Sciatic nerve (tissue), 2 donors: Measurements from ENCODE around the gene MKLN1. TPM values are rescaled to one million over a fixed set of nuclear protein-coding genes. Genes with fewer than 3 reads are reported as not detected.
"Not testable (repeated sequence)": the region's sequence is repeated elsewhere in the genome, so short reads cannot be mapped to it uniquely, and the experiment has no call there.

ENCODE experiments used
- ATAC-seq: fragments of 200-7000 bp; cut with Tn5 transposase; one replicate; pipeline ENCODE4 v1.9.1; 2020; ENCODE audit warnings: mild to moderate bottlenecking, moderate library complexity
- DNase-seq: peaks from one replicate; pipeline ENCODE4 v3.0.0-alpha.2; 2020; ENCODE audit warnings: low spot score
- intact Hi-C: fragments of 100-400 bp; cut with DNase I; formaldehyde crosslinking; loops from one replicate; pipeline ENCODE4 v1.14.2; 2022
- total RNA-seq: library from RNA; stranded (reverse); fragmentation: NEBNext Ultra II Directional; extraction: Animal tissue kit (Norgen Biotek cat#: 25700); gene quantifications from one replicate; pipeline ENCODE4 v1.2.1, GENCODE V29; 2021
- donor health status: DM: no; HTN: no; CAD: no.
- donor health status: DM: no; HTN: no; CAD: no.

The MKLN1 gene
- total RNA-seq, 1 donor from 2014 or later, result 110 TPM

- intact Hi-C loops, result loop anchor here (5.0 kb wide), 1 partner anchor 87 kb away; no protein-coding TSS in a partner anchor
- ATAC-seq (peak; percentile 94), DNase-seq (no peak)
Measured at GRCh38 chr7:131438969-131439368, 111.3 kb downstream of the MKLN1 start.

DNA sequence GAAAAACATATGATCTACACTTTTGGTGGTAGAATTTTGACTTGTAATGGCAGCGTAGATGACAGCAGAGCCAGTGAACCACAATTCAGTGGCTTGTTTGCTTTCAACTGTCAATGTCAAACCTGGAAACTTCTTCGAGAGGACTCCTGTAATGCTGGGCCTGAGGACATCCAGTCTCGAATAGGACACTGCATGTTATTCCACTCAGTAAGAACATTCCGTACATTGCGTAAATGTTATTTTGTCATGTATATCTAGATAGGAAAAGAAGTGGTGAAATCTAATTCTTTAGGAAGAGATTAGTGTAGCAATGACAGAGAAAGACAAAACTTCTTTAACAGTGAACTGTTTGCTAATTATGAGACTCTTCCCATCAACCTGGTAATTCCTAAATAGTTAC is 115.8 kb downstream of the MKLN1 start:
- intact Hi-C loops, result no loop called here
- no peak for DNase-seq
- ATAC-seq, result no peak

DNA sequence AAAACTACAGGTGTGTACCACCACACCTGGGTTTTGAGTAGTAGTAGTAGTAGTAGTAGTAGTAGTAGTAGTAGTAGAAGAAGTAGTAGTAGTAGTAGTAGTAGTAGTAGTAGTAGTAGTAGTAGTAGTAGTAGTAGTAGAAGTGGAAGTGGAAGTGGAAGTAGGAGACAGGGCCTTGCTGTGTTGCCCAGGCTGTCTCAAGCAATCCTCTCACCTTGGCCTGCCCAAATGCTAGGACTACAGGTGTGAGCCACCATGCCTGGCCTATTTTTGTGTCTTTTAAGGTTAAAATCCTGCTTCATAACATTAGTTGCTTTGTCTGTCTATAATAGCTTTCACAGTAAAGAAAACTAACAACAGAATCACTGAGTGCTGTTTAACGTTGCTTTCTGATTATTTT is 117.0 kb downstream of the MKLN1 start:
- DNase-seq (no peak), ATAC-seq (no peak)
- intact Hi-C loops, result no loop called here

DNA sequence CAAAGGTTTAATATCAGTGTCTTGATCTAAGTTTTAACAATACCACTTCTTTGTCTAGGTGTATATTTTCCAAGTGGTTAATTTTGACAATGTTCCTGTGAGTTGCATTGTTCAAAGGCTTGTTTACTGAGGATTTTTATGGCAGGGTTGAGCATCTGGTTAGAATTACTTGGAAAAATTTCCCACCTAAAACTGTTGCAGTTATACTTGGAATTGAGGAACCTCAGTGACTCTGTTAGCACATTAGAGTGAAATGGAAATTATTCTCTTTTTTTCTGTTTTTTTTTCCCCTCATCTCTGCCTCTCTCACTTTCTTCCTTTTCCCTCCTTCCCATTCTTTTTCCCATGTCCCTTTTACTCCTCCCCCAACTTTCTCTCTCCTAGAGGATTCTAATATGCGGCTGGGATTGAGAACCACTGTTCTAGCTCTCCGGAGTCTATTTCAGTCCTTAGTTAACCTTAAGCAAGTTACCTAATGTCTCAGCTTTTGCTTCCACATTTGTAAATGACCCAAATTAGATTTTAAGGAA is 121.8 kb downstream of the MKLN1 start:
- intact Hi-C loops, result no loop called here
- peak; percentile 61 for ATAC-seq

DNA sequence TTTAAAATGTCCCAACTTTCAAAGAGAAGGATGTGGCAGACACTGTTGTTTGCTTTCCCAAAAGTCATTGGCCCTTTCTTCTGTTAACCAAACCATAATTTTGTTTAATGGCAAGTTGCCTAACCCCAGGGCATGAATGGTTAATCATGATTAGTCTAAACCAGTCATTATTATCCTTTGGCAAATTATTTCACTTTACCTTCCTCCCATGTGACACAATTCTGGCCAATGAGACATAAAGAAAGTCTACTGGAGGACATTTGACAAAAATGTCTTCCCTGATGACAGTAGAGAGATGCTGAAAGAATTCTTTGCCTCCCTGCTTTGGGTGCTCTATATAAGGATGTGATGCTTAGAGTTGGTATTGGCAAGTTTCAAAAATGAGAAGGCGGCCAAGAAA is 126.8 kb downstream of the MKLN1 start:
- ATAC-seq, result no peak
- intact Hi-C loops, result no loop called here
- DNase-seq, result no peak

More for the DNA sequence above, 121.8 kb downstream of the MKLN1 start:
- DNase-seq, result no peak

DNA sequence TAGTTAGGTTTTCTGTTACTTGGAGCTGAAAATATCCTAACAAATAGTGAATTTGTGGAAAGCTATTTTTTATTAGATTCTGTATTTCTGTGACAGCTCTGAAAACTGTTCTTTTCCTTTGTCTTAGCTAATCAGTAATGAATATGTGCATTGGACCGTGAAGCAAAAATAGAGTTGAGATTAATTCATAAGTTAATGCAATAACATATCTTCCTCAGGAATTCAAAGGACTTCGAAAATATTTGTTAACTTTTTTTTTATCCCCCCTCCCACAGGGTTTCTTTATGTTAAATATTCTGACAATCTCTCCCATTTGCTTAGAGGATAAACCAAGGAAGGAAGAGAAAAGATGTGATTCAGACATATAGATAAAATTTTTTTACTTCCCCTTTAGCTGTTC is 127.3 kb downstream of the MKLN1 start:
- intact Hi-C loops, result no loop called here
- DNase-seq (no peak), ATAC-seq (no peak)

GRCh38 chr7:131455546-131455945 is 127.9 kb downstream of the MKLN1 start:
- intact Hi-C loops, result no loop called here
- ATAC-seq, result no peak
- DNase-seq, result no peak

GRCh38 chr7:131456338-131456737 is 128.7 kb downstream of the MKLN1 start:
- ATAC-seq, result no peak

GRCh38 chr7:131459256-131459655 is 131.6 kb downstream of the MKLN1 start:
- ATAC-seq (no peak), DNase-seq (no peak)
- intact Hi-C loops, result no loop called here

More at GRCh38 chr7:131456338-131456737, 128.7 kb downstream of the MKLN1 start:
- intact Hi-C loops, result no loop called here
- no peak for DNase-seq

DNA sequence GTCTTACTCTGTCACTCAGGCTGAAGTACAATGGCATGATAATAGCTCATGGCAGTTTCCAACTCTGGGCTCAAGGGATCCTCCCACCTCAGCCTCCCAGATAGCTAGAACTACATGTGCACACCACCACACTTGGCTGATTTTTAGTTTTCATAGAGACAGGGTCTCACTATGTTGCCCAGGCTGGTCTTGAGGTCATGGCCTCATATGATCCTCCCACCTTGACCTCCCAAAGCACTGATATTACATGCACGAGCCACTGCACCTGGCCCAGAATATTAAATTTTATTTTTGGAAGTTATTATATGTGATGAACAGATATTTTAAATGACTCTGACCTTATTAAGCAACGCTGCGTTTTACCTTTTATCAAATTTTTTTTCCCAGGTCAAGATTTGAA is 134.4 kb downstream of the MKLN1 start:
- intact Hi-C loops, result no loop called here
- ATAC-seq (no peak), DNase-seq (no peak)

- intact Hi-C loops, ATAC-seq, DNase-seq: not testable (repeated sequence)
Measured at GRCh38 chr7:131462715-131463114, 135.0 kb downstream of the MKLN1 start.

- no peak for ATAC-seq
- intact Hi-C loops, result no loop called here
- DNase-seq, result no peak
Measured at GRCh38 chr7:131466735-131467365, 139.2 kb downstream of the MKLN1 start.

- DNase-seq, result no peak
- no peak for ATAC-seq
- intact Hi-C loops, result no loop called here
Measured at GRCh38 chr7:131467788-131468187, 140.1 kb downstream of the MKLN1 start.

DNA sequence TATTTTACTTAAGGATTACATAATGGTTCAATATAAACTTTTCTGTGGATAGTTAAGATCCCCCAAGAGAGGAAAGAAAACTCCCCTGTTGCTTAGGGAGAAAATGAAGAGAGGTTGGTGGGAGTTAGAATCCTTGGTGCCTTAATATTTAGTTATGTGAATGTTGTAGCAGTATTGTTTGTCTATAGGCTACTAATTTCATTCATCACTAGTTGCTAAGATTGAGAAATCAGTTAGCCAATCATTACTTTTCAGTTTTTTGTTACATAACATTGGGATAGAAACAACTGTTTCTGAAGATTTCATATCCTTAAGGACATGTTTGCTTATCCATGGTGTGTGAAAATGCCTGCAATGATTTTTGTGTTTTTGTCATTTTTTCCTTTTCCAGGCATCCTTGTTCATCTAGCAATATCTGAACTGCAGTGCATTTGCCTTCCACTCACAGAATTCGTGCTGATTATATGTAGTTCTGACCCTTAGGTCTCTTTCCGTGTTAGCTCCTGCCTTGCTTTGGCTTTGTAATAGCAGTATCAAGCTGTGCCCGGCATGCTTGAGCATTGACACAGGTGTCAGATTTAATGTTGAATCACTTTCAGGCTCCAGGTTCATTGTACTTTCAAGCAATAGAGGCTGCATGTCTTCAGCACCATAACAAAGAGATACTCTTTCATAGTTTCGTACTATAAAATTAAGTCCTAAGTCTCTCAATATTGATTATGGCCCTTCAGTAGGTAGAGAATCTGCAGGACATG is 143.8 kb downstream of the MKLN1 start:
- intact Hi-C loops, result no loop called here
- ATAC-seq, result peak; percentile 41
- DNase-seq, result no peak

DNA sequence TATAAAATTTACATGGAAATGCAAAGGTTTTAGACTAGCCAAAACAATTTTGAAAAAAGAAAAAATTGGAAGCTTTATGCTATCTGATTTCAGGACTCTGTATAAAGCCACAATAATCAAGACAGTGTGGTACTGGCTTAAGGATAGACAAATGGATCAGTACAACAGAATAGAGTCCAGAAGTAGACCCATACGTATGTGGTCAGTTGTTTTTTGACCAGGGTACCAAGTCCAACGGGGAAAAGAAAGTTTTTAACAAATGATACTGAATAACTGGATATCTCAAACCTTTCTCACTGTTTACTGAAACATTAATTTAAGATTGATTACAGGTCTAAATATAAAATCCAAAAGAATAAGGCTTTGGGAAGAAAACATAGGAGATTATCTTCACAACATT is 149.1 kb downstream of the MKLN1 start:
- ATAC-seq (no peak), DNase-seq (no peak)
- intact Hi-C loops, result no loop called here

DNA sequence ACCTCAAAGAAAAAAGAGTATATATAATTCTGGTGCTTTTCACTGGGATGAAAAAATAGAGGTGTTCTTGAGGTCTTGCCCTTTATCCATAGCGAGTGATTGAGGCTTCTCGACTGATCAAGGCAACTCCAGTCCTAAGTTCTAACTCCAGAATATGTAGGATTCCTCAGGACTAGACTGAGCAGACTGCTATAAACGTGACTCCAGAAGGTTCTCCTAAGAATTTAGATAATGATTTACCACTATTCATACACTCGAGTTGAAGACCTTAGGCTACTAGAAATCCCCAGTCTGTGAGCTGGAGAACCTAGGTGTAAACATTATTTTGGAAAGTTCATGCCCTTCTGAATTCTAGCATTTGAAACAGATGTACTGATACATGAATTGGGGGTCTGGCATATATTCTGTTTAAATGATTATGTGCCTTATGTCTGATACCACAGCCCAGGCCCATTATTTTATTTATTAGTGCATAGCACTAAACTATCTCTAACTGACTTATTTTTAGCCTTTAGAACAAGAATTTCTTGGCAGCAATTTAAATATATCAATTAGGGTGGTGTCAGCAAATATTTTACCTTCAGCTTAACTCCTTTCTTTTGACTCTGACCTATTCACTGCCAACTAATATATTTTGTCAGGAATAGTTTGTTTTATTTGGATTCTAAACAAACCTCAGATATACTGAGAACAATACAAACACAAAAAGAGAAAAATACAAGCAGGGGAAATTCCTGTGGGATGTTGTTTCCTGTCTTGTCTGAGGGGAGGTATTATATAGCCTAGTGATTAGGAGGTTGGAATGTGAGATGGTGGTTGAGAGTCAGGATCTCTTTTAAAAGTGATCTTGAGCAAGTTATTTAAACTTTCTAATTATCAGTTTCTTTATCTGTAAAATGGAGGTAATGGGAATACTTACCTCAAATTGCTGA is 153.0 kb downstream of the MKLN1 start:
- DNase-seq, result no peak
- ATAC-seq, result peak; percentile 23
- intact Hi-C loops, result no loop called here

GRCh38 chr7:131482800-131483199 is 155.1 kb downstream of the MKLN1 start:
- no peak for DNase-seq
- no peak for ATAC-seq
- intact Hi-C loops, result no loop called here

GRCh38 chr7:131483586-131483985 is 155.9 kb downstream of the MKLN1 start:
- intact Hi-C loops, result no loop called here
- DNase-seq, result no peak
- no peak for ATAC-seq

GRCh38 chr7:131486346-131486745 is 158.7 kb downstream of the MKLN1 start:
- intact Hi-C loops, result no loop called here
- ATAC-seq (peak; percentile 58), DNase-seq (no peak)
